GM12878 (cell line): Measurements from ENCODE around the gene GDPD1. TPM values are rescaled to one million over a fixed set of nuclear protein-coding genes. Genes with fewer than 3 reads are reported as not detected.

Experiments used
- ATAC-seq: fragments of 200-7000 bp; cut with Tn5 transposase; 3 replicates; pipeline ENCODE4 v1.9.1; 2020; ENCODE audit warnings: mild to moderate bottlenecking, moderate library complexity
- BruUV-seq: library from RNA; stranded (reverse); fragments of 400-500 nt; replicated peaks from 2 replicates; lab custom pipeline; 2021; lab: Mats Ljungman, UMichigan
- CTCF ChIA-PET: fragments of 300-600 bp; sonication (Branson Sonifier 250); formaldehyde crosslinking; extraction: SDS; loops from one replicate; lab custom pipeline; 2021; ENCODE audit warnings: inconsistent platforms; lab: Yijun Ruan, JAX
- POLR2A ChIA-PET: fragments of 350-600 bp; formaldehyde crosslinking; extraction: SDS; loops from one replicate; lab custom pipeline; 2021; ENCODE audit warnings: inconsistent platforms; lab: Charles Lee
- RAD21 ChIA-PET: fragments of 300-600 bp; sonication (Branson Sonifier 250); formaldehyde crosslinking; loops from one replicate; lab custom pipeline; 2023; ENCODE audit warnings: antibody characterized with exemption; ENCODE audit not compliant: unreplicated experiment; lab: Charles Lee
- SMC1A ChIA-PET: fragments of 300-600 bp; sonication (Branson Sonifier 250); formaldehyde crosslinking; loops from one replicate; lab custom pipeline; 2023; ENCODE audit not compliant: unreplicated experiment, uncharacterized antibody; lab: Charles Lee
- DNase-seq: peaks from one replicate; pipeline ENCODE4 v3.0.0-alpha.2; 2011; ENCODE audit warnings: low read depth, low spot score
- FAIRE-seq: peaks from 3 replicates; lab custom pipeline; 2011; peaks lifted over from hg19 to GRCh38; lab: Jason Lieb, UNC
- H2AFZ ChIP-seq: 2 replicates; pipeline ENCODE4 v1.6.0; 2011; ENCODE audit warnings: low read depth, low read length, control low read depth; ENCODE audit not compliant: control insufficient read depth
- H3K27ac ChIP-seq: 2 replicates; pipeline ENCODE4 v1.5.1; 2011; ENCODE audit warnings: control low read depth; ENCODE audit not compliant: control insufficient read depth, insufficient read depth
- H3K27me3 ChIP-seq, 2 experiments: replicated peaks in 1 of 2; 2 replicates each; pipeline versions ENCODE4 v1.6.0 to v1.6.1; 2011; ENCODE audit warnings: low read length in 1 of 2; ENCODE audit not compliant: control insufficient read depth in 2 of 2, insufficient read depth in 2 of 2
- H3K36me3 ChIP-seq, 2 experiments: 2 replicates each; pipeline ENCODE4 v1.5.1; 2011; ENCODE audit warnings: low read length in 1 of 2; ENCODE audit not compliant: control insufficient read depth in 2 of 2, insufficient read depth in 2 of 2
- H3K4me1 ChIP-seq: 2 replicates; pipeline ENCODE4 v1.6.1; 2011; ENCODE audit warnings: mild to moderate bottlenecking, low read length, moderate library complexity, mixed read lengths; ENCODE audit not compliant: control insufficient read depth, insufficient read depth
- H3K4me2 ChIP-seq: 2 replicates; pipeline ENCODE4 v1.6.0; 2011; ENCODE audit warnings: control low read depth; ENCODE audit not compliant: control insufficient read depth, insufficient read depth
- H3K4me3 ChIP-seq: fragments of 200-600 bp; sonication (generic); 2 replicates; pipeline ENCODE4 v1.5.1; 2016
- H3K79me2 ChIP-seq: 2 replicates; pipeline ENCODE4 v1.6.0; 2011; ENCODE audit warnings: low read length; ENCODE audit not compliant: control insufficient read depth, insufficient read depth
- H3K9ac ChIP-seq: 2 replicates; pipeline ENCODE4 v1.8.0; 2011; ENCODE audit warnings: low read length, control low read depth, mixed read lengths; ENCODE audit not compliant: control insufficient read depth, insufficient read depth
- H3K9me3 ChIP-seq: replicated peaks from 3 replicates; pipeline ENCODE4 v1.5.1; 2011; ENCODE audit warnings: mild to moderate bottlenecking, low read length; ENCODE audit not compliant: control insufficient read depth, insufficient read depth
- H4K20me1 ChIP-seq: 2 replicates; pipeline ENCODE4 v1.6.0; 2011; ENCODE audit not compliant: control insufficient read depth, insufficient read depth
- BCL11A ChIP-seq: IDR thresholded peaks from 2 replicates; pipeline ENCODE4 v1.6.1; 2011; ENCODE audit warnings: low read depth, low read length
- MXI1 ChIP-seq: fragments of 150-350 bp; IDR thresholded peaks from 2 replicates; pipeline ENCODE4 v1.6.1; 2011; ENCODE audit warnings: low read depth, mild to moderate bottlenecking, inconsistent platforms, low read length, improper control_type of control experiment
- PBX3 ChIP-seq: IDR thresholded peaks from 2 replicates; pipeline ENCODE4 v1.6.1; 2011; ENCODE audit warnings: mild to moderate bottlenecking, low read depth, low read length, moderate library complexity; ENCODE audit not compliant: insufficient replicate concordance
- RELA ChIP-seq: fragments of 450-650 bp; IDR thresholded peaks from 2 replicates; pipeline ENCODE4 v1.8.0; 2014; ENCODE audit warnings: borderline replicate concordance; ENCODE audit not compliant: partially characterized antibody
- WGBS: methylation state at CpG from one replicate; pipeline ENCODE4 v1.1.6; 2016; ENCODE audit warnings: low lambda C conversion rate; ENCODE audit not compliant: insufficient replicate concordance, insufficient coverage; ENCODE audit errors: missing lambda C conversion rate; 5-methylcytosine and 5-hydroxymethylcytosine counted together
- in situ Hi-C: fragments of 300-500 bp; cut with MboI; formaldehyde crosslinking; loops from 9 replicates; pipeline ENCODE4 v1.14.3; 2018; ENCODE audit warnings: mixed read lengths
- intact Hi-C: fragments of 100-400 bp; cut with micrococcal nuclease; formaldehyde crosslinking; loops from one replicate; pipeline ENCODE4 v1.14.2; 2022; ENCODE audit not compliant: unreplicated experiment
- polyA plus RNA-seq, 11 experiments: library from polyadenylated mRNA; depleted of rRNA in 4 of 11; unstranded in 6 of 11; stranded (reverse) in 5 of 11; fragments of >200 nt; fragmentation: Nextera tagmentation in 4 of 11; fragmentation: Illumina TruSeq in 1 of 11; extraction: Ambion mirVana in 4 of 11; extraction: Trizol in 1 of 11; gene quantifications; 1 replicate in 1 of 11; 2 replicates in 10 of 11; pipeline versions ENCODE4 v1.2.1 to v1.2.3, GENCODE V29; 2011 to 2016; ENCODE audit warnings: inconsistent platforms in 2 of 11, missing spikeins in 2 of 11, low read depth in 1 of 11
- total RNA-seq, 4 experiments: library from RNA; depleted of rRNA in 3 of 4; stranded (reverse); fragments of >200 nt in 3 of 4; fragmentation: Illumina TruSeq in 1 of 4; extraction: Trizol in 1 of 4; gene quantifications; 2 replicates each; pipeline versions ENCODE4 v1.2.1 to v1.2.3, GENCODE V29; 2013 to 2021
- TF ChIP-seq, protein P1 (sequence below): fragments of 450-650 bp; IDR thresholded peaks from 2 replicates; pipeline ENCODE4 v1.6.1; 2017; ENCODE audit warnings: low read depth, mild to moderate bottlenecking, moderate library complexity
- TF ChIP-seq, protein P2 (sequence below): fragments of 150-350 bp; IDR thresholded peaks from 2 replicates; pipeline ENCODE4 v1.6.1; 2016; ENCODE audit warnings: low read depth, low read length
- TF ChIP-seq, protein P3 (sequence below): fragments of 450-650 bp; IDR thresholded peaks from 2 replicates; pipeline ENCODE4 v1.6.1; 2017; ENCODE audit warnings: mild to moderate bottlenecking, low read depth, inconsistent platforms; ENCODE audit not compliant: poor library complexity, severe bottlenecking

GDPD1 gene
- total and polyA plus RNA-seq, 10 of the 15 experiments (the other 5 are each of a cell fraction or from before 2014, with no cell fraction given): 0.18 to 1.6 (median 0.69) TPM

- ChIA-PET SMC1A (interaction anchor here (0.6 kb wide), 1 partner anchor 29 kb away, joined by 3 read pairs; no protein-coding TSS in a partner anchor), CTCF (interaction anchor here (1.5 kb wide), 1 partner anchor 19 kb away, joined by 4 read pairs; no protein-coding TSS in a partner anchor), RAD21 (no interaction called here), POLR2A (no interaction called here)
- H3K4me3 ChIP-seq: no peak overlapping the region
- H3K79me2 ChIP-seq: no peaks in the 10 kb centered on the region
- no peaks in the 10 kb centered on the region for H3K36me3 ChIP-seq
- intact Hi-C loops (no loop called here), in situ Hi-C loops (no loop called here)
- no peak overlapping the region for H3K27ac ChIP-seq
- 0% methylated on average over 1 of the region's 1 CpG for WGBS
- H3K27me3 ChIP-seq: no peaks in the 10 kb centered on the region
- TF ChIP-seq, protein P1, sequence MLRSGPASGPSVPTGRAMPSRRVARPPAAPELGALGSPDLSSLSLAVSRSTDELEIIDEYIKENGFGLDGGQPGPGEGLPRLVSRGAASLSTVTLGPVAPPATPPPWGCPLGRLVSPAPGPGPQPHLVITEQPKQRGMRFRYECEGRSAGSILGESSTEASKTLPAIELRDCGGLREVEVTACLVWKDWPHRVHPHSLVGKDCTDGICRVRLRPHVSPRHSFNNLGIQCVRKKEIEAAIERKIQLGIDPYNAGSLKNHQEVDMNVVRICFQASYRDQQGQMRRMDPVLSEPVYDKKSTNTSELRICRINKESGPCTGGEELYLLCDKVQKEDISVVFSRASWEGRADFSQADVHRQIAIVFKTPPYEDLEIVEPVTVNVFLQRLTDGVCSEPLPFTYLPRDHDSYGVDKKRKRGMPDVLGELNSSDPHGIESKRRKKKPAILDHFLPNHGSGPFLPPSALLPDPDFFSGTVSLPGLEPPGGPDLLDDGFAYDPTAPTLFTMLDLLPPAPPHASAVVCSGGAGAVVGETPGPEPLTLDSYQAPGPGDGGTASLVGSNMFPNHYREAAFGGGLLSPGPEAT: no peak
- TF ChIP-seq PBX3 (no peak), BCL11A (no peak), RELA (no peak), MXI1 (no peak)
- TF ChIP-seq, protein P2, sequence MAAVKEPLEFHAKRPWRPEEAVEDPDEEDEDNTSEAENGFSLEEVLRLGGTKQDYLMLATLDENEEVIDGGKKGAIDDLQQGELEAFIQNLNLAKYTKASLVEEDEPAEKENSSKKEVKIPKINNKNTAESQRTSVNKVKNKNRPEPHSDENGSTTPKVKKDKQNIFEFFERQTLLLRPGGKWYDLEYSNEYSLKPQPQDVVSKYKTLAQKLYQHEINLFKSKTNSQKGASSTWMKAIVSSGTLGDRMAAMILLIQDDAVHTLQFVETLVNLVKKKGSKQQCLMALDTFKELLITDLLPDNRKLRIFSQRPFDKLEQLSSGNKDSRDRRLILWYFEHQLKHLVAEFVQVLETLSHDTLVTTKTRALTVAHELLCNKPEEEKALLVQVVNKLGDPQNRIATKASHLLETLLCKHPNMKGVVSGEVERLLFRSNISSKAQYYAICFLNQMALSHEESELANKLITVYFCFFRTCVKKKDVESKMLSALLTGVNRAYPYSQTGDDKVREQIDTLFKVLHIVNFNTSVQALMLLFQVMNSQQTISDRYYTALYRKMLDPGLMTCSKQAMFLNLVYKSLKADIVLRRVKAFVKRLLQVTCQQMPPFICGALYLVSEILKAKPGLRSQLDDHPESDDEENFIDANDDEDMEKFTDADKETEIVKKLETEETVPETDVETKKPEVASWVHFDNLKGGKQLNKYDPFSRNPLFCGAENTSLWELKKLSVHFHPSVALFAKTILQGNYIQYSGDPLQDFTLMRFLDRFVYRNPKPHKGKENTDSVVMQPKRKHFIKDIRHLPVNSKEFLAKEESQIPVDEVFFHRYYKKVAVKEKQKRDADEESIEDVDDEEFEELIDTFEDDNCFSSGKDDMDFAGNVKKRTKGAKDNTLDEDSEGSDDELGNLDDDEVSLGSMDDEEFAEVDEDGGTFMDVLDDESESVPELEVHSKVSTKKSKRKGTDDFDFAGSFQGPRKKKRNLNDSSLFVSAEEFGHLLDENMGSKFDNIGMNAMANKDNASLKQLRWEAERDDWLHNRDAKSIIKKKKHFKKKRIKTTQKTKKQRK: no peak
- TF ChIP-seq, protein P3, sequence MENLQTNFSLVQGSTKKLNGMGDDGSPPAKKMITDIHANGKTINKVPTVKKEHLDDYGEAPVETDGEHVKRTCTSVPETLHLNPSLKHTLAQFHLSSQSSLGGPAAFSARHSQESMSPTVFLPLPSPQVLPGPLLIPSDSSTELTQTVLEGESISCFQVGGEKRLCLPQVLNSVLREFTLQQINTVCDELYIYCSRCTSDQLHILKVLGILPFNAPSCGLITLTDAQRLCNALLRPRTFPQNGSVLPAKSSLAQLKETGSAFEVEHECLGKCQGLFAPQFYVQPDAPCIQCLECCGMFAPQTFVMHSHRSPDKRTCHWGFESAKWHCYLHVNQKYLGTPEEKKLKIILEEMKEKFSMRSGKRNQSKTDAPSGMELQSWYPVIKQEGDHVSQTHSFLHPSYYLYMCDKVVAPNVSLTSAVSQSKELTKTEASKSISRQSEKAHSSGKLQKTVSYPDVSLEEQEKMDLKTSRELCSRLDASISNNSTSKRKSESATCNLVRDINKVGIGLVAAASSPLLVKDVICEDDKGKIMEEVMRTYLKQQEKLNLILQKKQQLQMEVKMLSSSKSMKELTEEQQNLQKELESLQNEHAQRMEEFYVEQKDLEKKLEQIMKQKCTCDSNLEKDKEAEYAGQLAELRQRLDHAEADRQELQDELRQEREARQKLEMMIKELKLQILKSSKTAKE: no peak
- H3K9ac ChIP-seq: no peak overlapping the region
- no peak overlapping the region for H2AFZ ChIP-seq
- H3K4me1 ChIP-seq: no peaks in the 10 kb centered on the region
- FAIRE-seq (no peak), DNase-seq (no peak), ATAC-seq (no peak)
- no peak overlapping the region for H3K4me2 ChIP-seq
- H4K20me1 ChIP-seq: no peaks in the 10 kb centered on the region
- H3K9me3 ChIP-seq: no peaks in the 10 kb centered on the region
- BruUV-seq: no TSS peak
Measured at GRCh38 chr17:59292174-59292523, 71.8 kb downstream of the GDPD1 start.
